ENCODE results near the gene RSPH10B2.
"Not testable (repeated sequence)": the region's sequence is repeated elsewhere in the genome, so short reads cannot be mapped to it uniquely, and the experiment has no call there.

DNA sequence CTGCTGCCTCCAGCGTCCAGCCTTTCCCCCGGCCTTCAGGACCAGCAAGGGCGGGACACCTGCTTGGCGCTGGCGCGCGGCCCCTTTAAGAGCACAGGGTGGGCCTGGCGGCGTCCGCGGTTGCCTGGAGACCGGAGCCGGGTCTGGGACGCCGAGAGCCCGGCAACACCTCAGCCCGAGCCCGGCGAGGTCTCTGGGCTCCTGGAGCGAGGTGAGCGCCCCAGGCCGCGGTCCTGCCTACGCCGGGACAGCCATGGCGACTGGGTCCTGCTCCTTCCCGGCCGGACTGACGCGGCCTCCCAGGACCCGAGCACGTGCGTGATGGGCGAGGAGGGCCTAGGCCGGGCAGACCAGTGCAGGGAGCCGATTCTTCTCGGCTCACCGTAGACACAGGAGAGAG, at the start of gene RSPH10B2:
- TF ChIP-seq CTCF (conservative IDR thresholded peaks at IDR 0.05 in 1 of 2, IDR thresholded peaks at IDR 0.05 in 1 of 2; ENCODE audit: low read depth in 1 of 2, low read length in 2 of 2); EZH2 (IDR thresholded peaks at IDR 0.05; ENCODE audit: low read length, missing control alignments): not testable (repeated sequence)

Data from fibroblast of lung (primary cell).